Natural killer cell (primary cell): Measurements from ENCODE around the gene NEDD4L. TPM values are rescaled to one million over a fixed set of nuclear protein-coding genes. Genes with fewer than 3 reads are reported as not detected.
A peak's percentile ranks its signal among the peaks of the same experiment; 100 is the strongest.

Source experiments
- ATAC-seq, 3 donors: fragments of 150-1000 bp in 2 of 3; fragments of 200-7000 bp in 1 of 3; cut with Tn5 transposase; 1 replicate in 1 of 3; 2 replicates in 2 of 3; pipeline ENCODE4 v1.10.0; 2021; ENCODE audit warnings: mild to moderate bottlenecking in 2 of 3, moderate library complexity in 2 of 3
- DNase-seq, 2 donors: peaks; one replicate each; pipeline versions ENCODE4 v3.0.0 to v3.0.0-alpha.2; 2013 to 2021; ENCODE audit warnings: mixed read lengths in 1 of 2
- H3K27ac ChIP-seq: one replicate; pipeline ENCODE4 v1.5.1; 2013; ENCODE audit warnings: mild to moderate bottlenecking, low read length
- H3K27me3 ChIP-seq: one replicate; pipeline ENCODE4 v1.6.1; 2013; ENCODE audit warnings: low read length; ENCODE audit not compliant: control insufficient read depth, insufficient read depth
- H3K36me3 ChIP-seq: one replicate; pipeline ENCODE4 v1.6.1; 2013; ENCODE audit warnings: low read length; ENCODE audit not compliant: control insufficient read depth, insufficient read depth
- H3K4me1 ChIP-seq: one replicate; pipeline ENCODE4 v1.6.1; 2013; ENCODE audit warnings: low read length; ENCODE audit not compliant: control insufficient read depth, insufficient read depth
- H3K4me3 ChIP-seq: one replicate; pipeline ENCODE4 v1.5.1; 2013; ENCODE audit warnings: low read length
- H3K9me3 ChIP-seq: one replicate; pipeline ENCODE4 v1.6.1; 2013; ENCODE audit warnings: low read length; ENCODE audit not compliant: control insufficient read depth, insufficient read depth
- H3K27ac Mint-ChIP-seq, 2 donors: one replicate each; pipeline ENCODE4 v1.8.0; 2022; ENCODE audit warnings: mild to moderate bottlenecking in 2 of 2, mixed read lengths in 2 of 2, moderate library complexity in 1 of 2
- H3K27me3 Mint-ChIP-seq, 2 donors: one replicate each; pipeline ENCODE4 v1.8.0; 2022; ENCODE audit warnings: low read depth in 2 of 2, mixed read lengths in 2 of 2
- H3K36me3 Mint-ChIP-seq: one replicate; pipeline ENCODE4 v1.8.0; 2022; ENCODE audit warnings: mixed read lengths
- H3K4me1 Mint-ChIP-seq, 2 donors: one replicate each; pipeline ENCODE4 v1.8.0; 2022; ENCODE audit warnings: mixed read lengths in 2 of 2
- H3K4me3 Mint-ChIP-seq: one replicate; pipeline ENCODE4 v1.8.0; 2022; ENCODE audit warnings: mild to moderate bottlenecking, moderate library complexity, mixed read lengths
- H3K9me3 Mint-ChIP-seq, 2 donors: one replicate each; pipeline ENCODE4 v1.8.0; 2022; ENCODE audit warnings: mixed read lengths in 2 of 2
- WGBS: methylation state at CpG from one replicate; pipeline ENCODE4 v1.1.7; 2013; ENCODE audit warnings: missing lambda C conversion rate; ENCODE audit not compliant: insufficient coverage; 5-methylcytosine and 5-hydroxymethylcytosine counted together
- intact Hi-C: fragments of 100-400 bp; cut with micrococcal nuclease; formaldehyde crosslinking; loops from one replicate; pipeline ENCODE4 v1.14.2; 2022
- total RNA-seq, 4 donors: library from RNA; stranded (reverse); fragments of 120-200 nt in 1 of 4; gene quantifications; one replicate each; pipeline versions ENCODE4 v1.2.3 to v1.2.4, GENCODE V29; 2013 to 2022
- TF ChIP-seq, protein P1 (sequence below): fragments of 200-600 bp; IDR thresholded peaks from one replicate; pipeline ENCODE4 v1.8.0; 2022; ENCODE audit warnings: antibody characterized with exemption

NEDD4L gene
- total RNA-seq, 3 donors from 2014 or later (not counting 1 experiment from before 2014, with no cell fraction given) = 3.4 to 15.3 (median 14.3) TPM

DNA sequence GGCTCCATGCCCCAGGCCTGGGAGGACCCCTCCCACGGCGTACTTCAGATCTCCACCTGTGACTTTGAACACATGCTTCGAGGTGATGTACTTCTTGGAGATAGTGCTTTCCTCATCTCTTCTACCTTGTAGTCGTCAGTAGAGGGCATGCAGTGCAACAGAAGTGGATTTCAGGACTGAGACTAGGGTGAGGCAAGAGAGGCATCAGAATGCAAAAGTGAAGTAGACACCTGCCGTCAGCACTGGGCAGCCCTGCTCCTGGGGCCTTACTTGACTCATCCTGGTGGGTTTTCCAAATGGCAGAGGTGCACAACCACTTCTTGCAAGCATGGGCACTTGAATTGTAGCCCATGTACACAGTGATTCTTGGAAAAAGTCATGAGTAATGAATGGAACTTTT is 258.8 kb downstream of the NEDD4L start:
- H3K36me3 ChIP-seq = no peaks in the 10 kb centered on the region
- 82% methylated on average over 5 of the region's 5 CpGs for WGBS
- H3K4me1 Mint-ChIP-seq = no peaks in the 10 kb centered on the region
- H3K9me3 Mint-ChIP-seq = no peaks in the 10 kb centered on the region
- no peak overlapping the region for H3K4me3 Mint-ChIP-seq
- ATAC-seq = no peak
- no peak overlapping the region for H3K27ac Mint-ChIP-seq
- H3K36me3 Mint-ChIP-seq = no peaks in the 10 kb centered on the region
- TF ChIP-seq, protein P1, sequence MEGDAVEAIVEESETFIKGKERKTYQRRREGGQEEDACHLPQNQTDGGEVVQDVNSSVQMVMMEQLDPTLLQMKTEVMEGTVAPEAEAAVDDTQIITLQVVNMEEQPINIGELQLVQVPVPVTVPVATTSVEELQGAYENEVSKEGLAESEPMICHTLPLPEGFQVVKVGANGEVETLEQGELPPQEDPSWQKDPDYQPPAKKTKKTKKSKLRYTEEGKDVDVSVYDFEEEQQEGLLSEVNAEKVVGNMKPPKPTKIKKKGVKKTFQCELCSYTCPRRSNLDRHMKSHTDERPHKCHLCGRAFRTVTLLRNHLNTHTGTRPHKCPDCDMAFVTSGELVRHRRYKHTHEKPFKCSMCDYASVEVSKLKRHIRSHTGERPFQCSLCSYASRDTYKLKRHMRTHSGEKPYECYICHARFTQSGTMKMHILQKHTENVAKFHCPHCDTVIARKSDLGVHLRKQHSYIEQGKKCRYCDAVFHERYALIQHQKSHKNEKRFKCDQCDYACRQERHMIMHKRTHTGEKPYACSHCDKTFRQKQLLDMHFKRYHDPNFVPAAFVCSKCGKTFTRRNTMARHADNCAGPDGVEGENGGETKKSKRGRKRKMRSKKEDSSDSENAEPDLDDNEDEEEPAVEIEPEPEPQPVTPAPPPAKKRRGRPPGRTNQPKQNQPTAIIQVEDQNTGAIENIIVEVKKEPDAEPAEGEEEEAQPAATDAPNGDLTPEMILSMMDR = no peak
- H3K4me1 ChIP-seq = no peaks in the 10 kb centered on the region
- no peak overlapping the region for H3K4me3 ChIP-seq
- peaks cover 3% of the 10 kb centered on the region for H3K9me3 ChIP-seq
- intact Hi-C loops = no loop called here
- no peak overlapping the region for H3K27ac ChIP-seq
- H3K27me3 ChIP-seq = no peaks in the 10 kb centered on the region
- peak in 1 of 2 donors; percentile 33 for DNase-seq
- peaks cover 0 to 8% of the 10 kb centered on the region in 2 donors for H3K27me3 Mint-ChIP-seq

DNA sequence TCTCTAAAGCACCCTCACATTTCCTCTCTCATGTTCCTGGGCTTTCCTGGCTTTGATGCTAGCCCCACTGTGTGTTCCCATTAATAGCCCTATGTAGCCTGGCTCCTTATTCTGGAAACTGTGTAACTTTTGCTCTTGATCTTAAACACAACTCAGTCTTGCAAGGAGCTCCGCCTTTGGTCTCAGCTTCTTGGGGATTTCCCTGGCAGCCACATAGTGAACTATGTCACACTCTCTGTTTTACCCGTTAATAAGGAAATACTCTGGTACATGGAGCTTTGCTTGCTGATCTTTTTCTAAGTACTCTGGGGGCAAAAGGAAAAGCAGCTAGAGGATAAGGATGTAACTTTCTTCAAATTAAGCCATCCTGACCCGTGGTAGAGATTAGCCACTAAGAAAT is 259.3 kb downstream of the NEDD4L start:
- 63% methylated on average over 3 of the region's 3 CpGs for WGBS
- no peaks in the 10 kb centered on the region for H3K4me1 ChIP-seq
- Mint-ChIP-seq H3K9me3 (no peaks in the 10 kb centered on the region), H3K4me3 (no peak overlapping the region), H3K27ac (no peak overlapping the region), H3K27me3 (peaks cover 0 to 8% of the 10 kb centered on the region in 2 donors), H3K36me3 (no peaks in the 10 kb centered on the region), H3K4me1 (no peaks in the 10 kb centered on the region)
- H3K36me3 ChIP-seq = no peaks in the 10 kb centered on the region
- H3K27me3 ChIP-seq = no peaks in the 10 kb centered on the region
- ATAC-seq (no peak), DNase-seq (peak in 1 of 2 donors; percentile 70)
- H3K4me3 ChIP-seq = no peak overlapping the region
- intact Hi-C loops = no loop called here
- no peak overlapping the region for H3K27ac ChIP-seq
- TF ChIP-seq, protein P1 = no peak
- H3K9me3 ChIP-seq = peaks cover 3% of the 10 kb centered on the region

DNA sequence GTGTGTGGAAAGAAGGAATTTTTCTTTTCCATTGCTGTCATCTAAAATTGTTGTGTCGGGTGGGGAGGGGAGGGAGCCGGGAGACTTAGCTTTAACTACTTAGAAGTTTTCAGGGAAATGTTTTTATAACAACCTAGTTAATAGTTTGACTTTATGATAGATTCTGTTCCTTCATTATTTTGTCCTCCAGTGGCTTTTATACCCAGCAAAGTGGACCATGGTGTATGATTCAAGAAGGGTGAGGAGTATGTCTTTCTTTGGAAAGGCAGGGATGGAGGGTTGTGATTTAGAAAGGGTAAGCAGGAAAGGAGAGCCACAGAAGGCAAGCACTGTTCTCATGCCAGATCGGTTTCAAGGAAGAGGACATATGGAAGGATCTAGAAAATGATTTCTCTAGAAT is 261.8 kb downstream of the NEDD4L start:
- H3K9me3 ChIP-seq = peaks cover 3% of the 10 kb centered on the region
- WGBS = 91% methylated on average over 2 of the region's 3 CpGs
- H3K9me3 Mint-ChIP-seq = no peaks in the 10 kb centered on the region
- H3K4me3 Mint-ChIP-seq = no peak overlapping the region
- DNase-seq (no peak), ATAC-seq (no peak)
- peaks cover 0 to 7% of the 10 kb centered on the region in 2 donors for H3K4me1 Mint-ChIP-seq
- peaks cover 8% of the 10 kb centered on the region for H3K4me1 ChIP-seq
- TF ChIP-seq, protein P1 = no peak
- no peak overlapping the region for H3K27ac Mint-ChIP-seq
- H3K4me3 ChIP-seq = no peak overlapping the region
- H3K36me3 ChIP-seq = no peaks in the 10 kb centered on the region
- H3K27ac ChIP-seq = no peak overlapping the region
- H3K27me3 Mint-ChIP-seq = peaks cover 2 to 8% of the 10 kb centered on the region in 2 donors
- H3K36me3 Mint-ChIP-seq = no peaks in the 10 kb centered on the region
- intact Hi-C loops = no loop called here
- no peaks in the 10 kb centered on the region for H3K27me3 ChIP-seq

DNA sequence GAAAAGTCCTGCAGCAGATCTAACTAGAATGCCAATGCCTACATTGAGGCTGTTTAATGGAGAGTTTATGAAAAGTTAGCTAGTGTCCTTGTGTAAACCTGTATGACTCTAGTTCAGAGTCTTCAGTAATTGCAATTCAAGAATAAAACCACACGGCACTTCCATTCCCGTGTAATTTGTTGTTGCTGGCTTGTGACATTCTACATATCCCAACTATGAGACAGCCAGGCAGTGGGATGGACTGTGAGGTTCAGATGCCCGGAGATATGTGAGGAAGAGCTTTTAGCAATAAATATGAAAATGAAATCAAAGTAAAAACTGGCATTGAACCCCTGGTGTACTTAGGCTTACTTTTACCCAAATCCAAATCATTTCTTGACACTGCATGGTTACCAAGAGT is 263.4 kb downstream of the NEDD4L start:
- intact Hi-C loops = no loop called here
- no peak overlapping the region for H3K27ac Mint-ChIP-seq
- H3K36me3 Mint-ChIP-seq = no peaks in the 10 kb centered on the region
- H3K9me3 Mint-ChIP-seq = no peaks in the 10 kb centered on the region
- peaks cover 2 to 8% of the 10 kb centered on the region in 2 donors for H3K27me3 Mint-ChIP-seq
- TF ChIP-seq, protein P1 = no peak
- 85% methylated on average over 3 of the region's 3 CpGs for WGBS
- Histone ChIP-seq H3K36me3 (no peaks in the 10 kb centered on the region), H3K27me3 (no peaks in the 10 kb centered on the region), H3K9me3 (peaks cover 3% of the 10 kb centered on the region), H3K27ac (no peak overlapping the region), H3K4me3 (no peak overlapping the region), H3K4me1 (peaks cover 8% of the 10 kb centered on the region)
- no peak overlapping the region for H3K4me3 Mint-ChIP-seq
- DNase-seq = no peak
- H3K4me1 Mint-ChIP-seq = peaks cover 0 to 11% of the 10 kb centered on the region in 2 donors
- no peak for ATAC-seq
